HG03469 (cell line): ENCODE results near the gene TUBA4A.
"Not testable (repeated sequence)": the region's sequence is repeated elsewhere in the genome, so short reads cannot be mapped to it uniquely, and the experiment has no call there.

Experiments used
- ATAC-seq: cut with Tn5 transposase; IDR thresholded peaks from one replicate; pipeline ENCODE4 v1.9.1; 2021; ENCODE audit warnings: mild to moderate bottlenecking, moderate library complexity, moderate number of reproducible peaks; ENCODE audit not compliant: unreplicated experiment

Gene TUBA4A

GRCh38 chr2:219214141-219214540 lies 39.6 kb downstream of the TUBA4A start:
- no peak for ATAC-seq

GRCh38 chr2:219213486-219214071 lies 40.1 kb downstream of the TUBA4A start:
- no peak for ATAC-seq

- ATAC-seq = no peak
Observed at GRCh38 chr2:219213026-219213415, 40.7 kb downstream of the TUBA4A start.

- ATAC-seq = no peak
Observed at GRCh38 chr2:219210886-219211362, 42.8 kb downstream of the TUBA4A start.

GRCh38 chr2:219210196-219210885 lies 43.4 kb downstream of the TUBA4A start:
- no peak for ATAC-seq

- no peak for ATAC-seq
Observed at GRCh38 chr2:219209236-219210195, 44.2 kb downstream of the TUBA4A start.

- no peak for ATAC-seq
Observed at GRCh38 chr2:219207884-219208740, 45.6 kb downstream of the TUBA4A start.

GRCh38 chr2:219207134-219207883 lies 46.4 kb downstream of the TUBA4A start:
- no peak for ATAC-seq

- ATAC-seq = peak; percentile 97
Observed at GRCh38 chr2:219206328-219207133, 47.2 kb downstream of the TUBA4A start, which contains the start of gene ZFAND2B. TSS of gene ZFAND2B (plus strand) at chr2:219206782. CDS start at chr2:219206988, 206 bp downstream.

- no peak for ATAC-seq
Observed at GRCh38 chr2:219205981-219206327, 47.8 kb downstream of the TUBA4A start.

GRCh38 chr2:219205165-219205538 lies 48.6 kb downstream of the TUBA4A start:
- ATAC-seq = no peak

GRCh38 chr2:219204425-219205164 lies 49.1 kb downstream of the TUBA4A start:
- ATAC-seq = no peak

- not testable (repeated sequence) for ATAC-seq
Observed at GRCh38 chr2:219201331-219201730, 52.4 kb downstream of the TUBA4A start.

- not testable (repeated sequence) for ATAC-seq
Observed at GRCh38 chr2:219200502-219201326, 53.0 kb downstream of the TUBA4A start.
